ENCODE measurements around the gene RPAP3. TPM values are rescaled to one million over a fixed set of nuclear protein-coding genes. Genes with fewer than 3 reads are reported as not detected.

The RPAP3 gene
- total RNA-seq, 3 donors from 2014 or later: 11.4 to 25.0 (median 18.7) TPM

DNA sequence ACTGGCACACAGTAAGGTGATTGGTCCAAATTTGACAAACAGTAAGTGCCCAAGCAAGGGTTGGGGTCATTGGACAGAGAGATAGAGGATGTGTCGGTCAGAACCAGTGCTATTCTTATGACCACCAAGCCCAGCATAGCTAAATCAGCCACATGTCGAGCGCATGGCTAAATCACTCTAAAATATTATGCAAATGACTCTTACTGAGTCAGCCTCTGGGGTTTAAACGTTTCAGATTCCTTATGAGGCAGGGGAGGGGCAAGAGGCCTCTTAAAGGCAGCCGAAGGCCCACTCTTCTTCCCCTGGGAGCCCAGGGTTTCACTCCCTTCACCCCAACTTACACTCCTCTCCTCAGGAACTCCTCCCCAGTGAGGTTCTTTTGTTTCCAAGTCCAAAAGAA is 20.1 kb upstream of the RPAP3 start:
- Histone ChIP-seq H3K27me3 (no peaks in the 10 kb centered on the region), H3K27ac (no peak overlapping the region), H3K36me3 (no peaks in the 10 kb centered on the region), H3K4me1 (no peaks in the 10 kb centered on the region), H3K9me3 (no peaks in the 10 kb centered on the region), H3K4me3 (no peak overlapping the region)
- intact Hi-C loops (cut with DNase I; ENCODE audit: low total_unique reads): loop anchor here (10.0 kb wide), 1 partner anchor 49 kb away; the partner anchor contains the start of gene SLC48A1
- TF ChIP-seq, protein P1, sequence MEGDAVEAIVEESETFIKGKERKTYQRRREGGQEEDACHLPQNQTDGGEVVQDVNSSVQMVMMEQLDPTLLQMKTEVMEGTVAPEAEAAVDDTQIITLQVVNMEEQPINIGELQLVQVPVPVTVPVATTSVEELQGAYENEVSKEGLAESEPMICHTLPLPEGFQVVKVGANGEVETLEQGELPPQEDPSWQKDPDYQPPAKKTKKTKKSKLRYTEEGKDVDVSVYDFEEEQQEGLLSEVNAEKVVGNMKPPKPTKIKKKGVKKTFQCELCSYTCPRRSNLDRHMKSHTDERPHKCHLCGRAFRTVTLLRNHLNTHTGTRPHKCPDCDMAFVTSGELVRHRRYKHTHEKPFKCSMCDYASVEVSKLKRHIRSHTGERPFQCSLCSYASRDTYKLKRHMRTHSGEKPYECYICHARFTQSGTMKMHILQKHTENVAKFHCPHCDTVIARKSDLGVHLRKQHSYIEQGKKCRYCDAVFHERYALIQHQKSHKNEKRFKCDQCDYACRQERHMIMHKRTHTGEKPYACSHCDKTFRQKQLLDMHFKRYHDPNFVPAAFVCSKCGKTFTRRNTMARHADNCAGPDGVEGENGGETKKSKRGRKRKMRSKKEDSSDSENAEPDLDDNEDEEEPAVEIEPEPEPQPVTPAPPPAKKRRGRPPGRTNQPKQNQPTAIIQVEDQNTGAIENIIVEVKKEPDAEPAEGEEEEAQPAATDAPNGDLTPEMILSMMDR (IDR thresholded peaks at IDR 0.05): no peak
- no peak for TF ChIP-seq POLR2AphosphoS5 (IDR thresholded peaks at IDR 0.05)
- no peak for TF ChIP-seq POLR2A (IDR thresholded peaks at IDR 0.05)
- no peak for DNase-seq (ENCODE audit: low spot score in 2 of 2)

GRCh38 chr12:47725091-47725772 is 19.4 kb upstream of the RPAP3 start, which contains the start of gene ENDOU:
Gene ENDOU, minus strand, starts transcription at chr12:47725490. Its CDS starts 77 bp downstream, at chr12:47725413.
- no peak within 1 kb of the TSS for H3K27ac ChIP-seq
- H3K27me3 ChIP-seq: no peaks in the 10 kb centered on the region
- DNase-seq (ENCODE audit: low spot score in 2 of 2): no peak
- H3K4me3 ChIP-seq: no peak within 1 kb of the TSS
- no peaks in the 10 kb centered on the region for H3K36me3 ChIP-seq
- H3K9me3 ChIP-seq: no peaks in the 10 kb centered on the region
- TF ChIP-seq POLR2AphosphoS5 (IDR thresholded peaks at IDR 0.05) (no peak), POLR2A (IDR thresholded peaks at IDR 0.05) (no peak)
- TF ChIP-seq, protein P1 (IDR thresholded peaks at IDR 0.05): no peak
- intact Hi-C loops (cut with DNase I; ENCODE audit: low total_unique reads): loop anchor here (10.0 kb wide), 1 partner anchor 50 kb away; the partner anchor contains the start of gene SLC48A1
- no peaks in the 10 kb centered on the region for H3K4me1 ChIP-seq

GRCh38 chr12:47722941-47723631 is 17.3 kb upstream of the RPAP3 start:
- TF ChIP-seq, protein P1 (IDR thresholded peaks at IDR 0.05): no peak
- TF ChIP-seq POLR2AphosphoS5 (IDR thresholded peaks at IDR 0.05) (no peak), POLR2A (IDR thresholded peaks at IDR 0.05) (no peak)
- DNase-seq (ENCODE audit: low spot score in 2 of 2): no peak
- Histone ChIP-seq H3K9me3 (no peaks in the 10 kb centered on the region), H3K27ac (peak overlapping the region; percentile 23 to 40), H3K36me3 (no peaks in the 10 kb centered on the region), H3K4me1 (peaks cover under 1 to 2% of the 10 kb centered on the region in 2 donors), H3K27me3 (no peaks in the 10 kb centered on the region), H3K4me3 (no peak overlapping the region)
- intact Hi-C loops (cut with DNase I; ENCODE audit: low total_unique reads): loop anchor here (10.0 kb wide), 1 partner anchor 52 kb away; the partner anchor contains the start of gene SLC48A1

- Histone ChIP-seq H3K27me3 (no peaks in the 10 kb centered on the region), H3K4me3 (no peak overlapping the region), H3K36me3 (no peaks in the 10 kb centered on the region), H3K27ac (peak overlapping the region; percentile 23 to 40), H3K9me3 (no peaks in the 10 kb centered on the region), H3K4me1 (peaks cover 6 to 10% of the 10 kb centered on the region in 2 donors)
- TF ChIP-seq, protein P1 (IDR thresholded peaks at IDR 0.05): no peak
- TF ChIP-seq POLR2AphosphoS5 (IDR thresholded peaks at IDR 0.05): no peak
- no peak for TF ChIP-seq POLR2A (IDR thresholded peaks at IDR 0.05)
- no peak for DNase-seq (ENCODE audit: low spot score in 2 of 2)
- intact Hi-C loops (cut with DNase I; ENCODE audit: low total_unique reads): loop anchor here (10.0 kb wide), 1 partner anchor 53 kb away; the partner anchor contains the start of gene SLC48A1
Observed at GRCh38 chr12:47722136-47722834, 16.5 kb upstream of the RPAP3 start.
